ENCODE measurements around the gene PKDREJ. TPM values are rescaled to one million over a fixed set of nuclear protein-coding genes. Genes with fewer than 3 reads are reported as not detected.

The PKDREJ gene
- total and polyA plus RNA-seq, 2 experiments from 2014 or later, result not detected

GRCh38 chr22:46250035-46250782, 12.9 kb downstream of the PKDREJ start, which contains the start of gene CDPF1:
Gene CDPF1, minus strand, starts transcription at chr22:46250293. Its CDS starts 2,009 bp downstream, at chr22:46248284.
- Histone ChIP-seq H3K4me1 (ENCODE audit: insufficient read depth) (peaks cover 6% of the 10 kb centered on the region), H3K27me3 (ENCODE audit: insufficient read depth) (peaks cover 10% of the 10 kb centered on the region)

More at GRCh38 chr22:46250035-46250782, 12.9 kb downstream of the PKDREJ start, which contains the start of gene CDPF1:
- peak within 1 kb of the TSS; percentile 78 for H3K4me3 Mint-ChIP-seq
- H4K20me1 ChIP-seq (replicated peaks; ENCODE audit: insufficient read depth), result no peaks in the 10 kb centered on the region
- peak within 1 kb of the TSS; percentile 89 for H3K4me2 ChIP-seq
- H3K36me3 ChIP-seq (ENCODE audit: insufficient read depth), result no peaks in the 10 kb centered on the region
- no peak within 1 kb of the TSS for H3K27ac Mint-ChIP-seq
- H3K79me2 ChIP-seq (replicated peaks; ENCODE audit: insufficient read depth), result no peaks in the 10 kb centered on the region
- H3F3A ChIP-seq (replicated peaks; ENCODE audit: low read depth), result no peaks in the 10 kb centered on the region
- no peak within 1 kb of the TSS for H3K27ac ChIP-seq (ENCODE audit: low read depth)
- H3K27me3 Mint-ChIP-seq (ENCODE audit: insufficient read depth, low read depth, poor library complexity), result peaks cover 19% of the 10 kb centered on the region
- no peaks in the 10 kb centered on the region for H3K9me2 ChIP-seq (ENCODE audit: insufficient read depth)
- peaks cover 14% of the 10 kb centered on the region for H3K4me1 Mint-ChIP-seq
- H2AFZ ChIP-seq, result peak within 1 kb of the TSS; percentile 81
- ATAC-seq (peak; percentile 90), DNase-seq (ENCODE audit: low spot score) (peak; percentile 85)
- peak within 1 kb of the TSS; percentile 69 for H3K4me3 ChIP-seq
- TF ChIP-seq POLR2AphosphoS5 (IDR thresholded peaks at IDR 0.05; ENCODE audit: low read depth) (peak; percentile 89), ZNF114 (CRISPR knock-in tag; IDR thresholded peaks at IDR 0.05) (no peak), NANOG (IDR thresholded peaks at IDR 0.05; ENCODE audit: borderline replicate concordance) (no peak), REST (IDR thresholded peaks at IDR 0.05; ENCODE audit: unreplicated experiment) (no peak), ETS1 (IDR thresholded peaks at IDR 0.05) (no peak)
- H3K36me3 Mint-ChIP-seq (ENCODE audit: low read depth), result no peaks in the 10 kb centered on the region
- H3K9me3 Mint-ChIP-seq, result no peaks in the 10 kb centered on the region

Measured in GM23338 (cell line).